Measurements from ENCODE around the gene TSPAN18.

TSPAN18 gene

GRCh38 chr11:44957776-44958564, 231.2 kb downstream of the TSPAN18 start:
- no peak for DNase-seq (ENCODE audit: low spot score)

DNA sequence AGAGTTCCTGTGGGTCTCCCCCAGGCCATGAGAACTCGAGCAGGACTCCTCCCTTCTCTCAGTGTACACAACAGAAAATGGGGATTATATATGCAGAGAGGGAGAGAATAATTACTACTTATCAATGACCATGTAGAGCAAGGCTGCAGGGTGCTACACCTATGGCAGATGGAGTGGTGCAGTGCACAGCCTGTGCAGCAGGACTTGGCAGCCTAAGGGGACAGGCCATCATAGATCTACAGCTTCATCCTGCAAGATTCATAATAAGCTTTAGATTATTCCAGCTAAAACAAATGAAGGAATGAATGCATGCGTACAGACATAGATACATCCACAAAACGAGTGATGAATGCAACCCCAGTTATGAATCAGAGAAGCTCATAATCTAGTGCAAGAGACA, 232.3 kb downstream of the TSPAN18 start:
- DNase-seq (ENCODE audit: low spot score) = no peak

DNA sequence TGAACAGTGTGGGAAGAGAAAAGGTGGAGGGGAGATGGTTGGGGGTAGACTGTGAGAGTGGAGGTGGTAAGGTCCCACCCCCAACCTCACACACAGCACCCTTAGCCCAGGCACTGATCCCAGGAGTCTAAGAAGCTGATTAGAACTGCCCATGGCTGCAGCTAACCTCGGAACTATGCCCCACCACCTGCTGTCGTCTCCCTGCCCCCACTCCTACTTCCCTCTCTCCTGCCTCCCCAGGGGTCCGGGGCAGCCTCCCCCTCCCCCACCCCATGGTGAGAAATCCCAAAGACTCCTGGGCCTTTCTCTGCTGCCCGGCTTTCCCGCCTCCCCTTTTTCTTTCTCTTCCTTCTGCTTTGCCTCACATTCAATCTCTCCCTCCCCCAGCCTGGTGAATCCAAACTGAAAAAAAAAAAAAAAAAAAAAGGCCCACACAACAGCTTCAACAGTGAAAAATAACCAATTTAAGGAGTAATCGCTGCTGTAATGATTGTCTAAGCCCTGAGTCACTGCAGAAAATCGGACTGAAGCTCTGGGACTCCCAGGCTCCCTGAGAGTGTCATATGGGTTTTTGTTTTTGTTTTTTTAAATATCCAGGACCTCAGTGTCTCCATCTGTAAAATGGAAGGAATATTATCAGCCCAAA, 233.6 kb downstream of the TSPAN18 start:
- no peak for DNase-seq (ENCODE audit: low spot score)

DNA sequence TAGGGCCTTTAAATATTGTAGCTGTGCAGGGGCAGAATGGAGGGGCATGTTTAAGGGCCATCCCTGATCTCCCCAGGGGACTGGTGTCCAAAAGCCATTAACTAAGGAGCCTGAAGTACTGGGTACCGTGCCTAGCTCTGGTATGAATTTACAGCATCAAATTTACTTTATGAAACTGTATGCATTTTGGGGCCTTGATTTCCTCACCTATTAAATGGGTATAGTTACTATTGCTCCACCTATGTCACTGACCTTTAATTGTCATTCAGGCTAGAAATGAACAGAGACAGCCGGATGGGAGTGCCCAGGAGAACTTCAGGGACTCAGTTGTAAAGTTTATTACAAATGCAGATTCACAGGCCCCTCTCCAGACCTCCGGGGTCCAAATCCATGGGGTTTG, 235.7 kb downstream of the TSPAN18 start:
- DNase-seq (ENCODE audit: low spot score) = no peak

DNA sequence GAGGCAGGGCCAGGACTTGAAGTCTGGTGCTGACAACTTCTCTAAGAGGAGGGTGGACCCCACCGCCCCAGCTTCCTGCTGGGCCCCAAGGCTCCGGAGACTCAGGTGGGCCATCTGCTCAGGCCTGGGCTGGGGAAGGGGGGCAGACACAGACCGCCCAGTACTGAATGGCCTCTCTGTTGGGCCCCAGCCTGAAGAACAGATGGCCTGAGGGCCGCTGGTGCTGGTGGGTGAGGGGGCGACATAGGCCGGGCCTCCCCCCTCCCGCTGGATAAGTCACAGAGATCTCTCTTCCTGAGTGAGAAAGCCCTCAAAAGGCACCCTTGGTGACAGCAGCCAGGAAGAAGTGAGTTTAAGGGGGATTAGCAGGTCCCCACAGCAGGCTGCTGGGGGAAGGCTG, 236.4 kb downstream of the TSPAN18 start:
- no peak for DNase-seq (ENCODE audit: low spot score)

DNA sequence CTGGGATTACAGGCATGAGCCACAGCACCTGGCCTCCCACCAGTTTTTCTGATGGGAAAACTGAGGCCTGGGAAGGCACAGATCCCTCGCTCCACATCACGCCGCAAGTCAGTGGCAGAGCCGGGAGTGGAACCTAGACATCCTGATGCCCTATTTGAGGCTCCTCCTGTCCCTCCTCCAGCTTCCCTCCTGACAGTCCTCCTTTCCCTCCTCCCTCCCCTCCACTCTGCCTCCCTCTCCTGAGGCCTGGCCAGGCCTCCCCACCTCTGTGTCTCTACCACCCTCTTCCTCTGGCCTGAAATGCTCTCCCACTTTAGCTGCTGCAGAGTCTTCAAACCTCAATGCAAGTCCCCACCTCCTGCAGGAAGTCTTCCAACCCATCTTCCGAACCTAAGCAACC, 237.2 kb downstream of the TSPAN18 start:
- DNase-seq (ENCODE audit: low spot score) = no peak

- no peak for DNase-seq (ENCODE audit: low spot score)
Observed at GRCh38 chr11:44964526-44965209, 237.9 kb downstream of the TSPAN18 start.

DNA sequence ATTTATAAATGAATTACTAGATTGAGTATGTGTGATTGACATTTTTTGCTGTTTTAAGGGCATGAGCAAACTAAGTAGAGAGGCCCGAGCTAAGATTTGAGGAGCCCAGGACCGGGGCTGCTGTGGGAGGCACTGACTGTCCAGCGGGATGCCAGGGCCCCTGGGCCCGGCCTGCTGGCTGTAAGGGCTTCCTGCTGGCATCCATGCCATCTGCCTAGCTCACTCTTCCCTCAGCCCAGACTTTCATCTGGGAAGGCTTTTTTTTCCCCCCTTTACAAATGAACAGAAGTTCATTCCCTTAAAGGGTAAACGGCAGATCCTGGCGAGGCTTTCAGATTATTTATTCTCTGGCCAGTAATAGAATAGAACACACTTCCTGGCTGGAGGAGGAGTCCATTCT, 239.9 kb downstream of the TSPAN18 start:
- DNase-seq (ENCODE audit: low spot score) = no peak

DNA sequence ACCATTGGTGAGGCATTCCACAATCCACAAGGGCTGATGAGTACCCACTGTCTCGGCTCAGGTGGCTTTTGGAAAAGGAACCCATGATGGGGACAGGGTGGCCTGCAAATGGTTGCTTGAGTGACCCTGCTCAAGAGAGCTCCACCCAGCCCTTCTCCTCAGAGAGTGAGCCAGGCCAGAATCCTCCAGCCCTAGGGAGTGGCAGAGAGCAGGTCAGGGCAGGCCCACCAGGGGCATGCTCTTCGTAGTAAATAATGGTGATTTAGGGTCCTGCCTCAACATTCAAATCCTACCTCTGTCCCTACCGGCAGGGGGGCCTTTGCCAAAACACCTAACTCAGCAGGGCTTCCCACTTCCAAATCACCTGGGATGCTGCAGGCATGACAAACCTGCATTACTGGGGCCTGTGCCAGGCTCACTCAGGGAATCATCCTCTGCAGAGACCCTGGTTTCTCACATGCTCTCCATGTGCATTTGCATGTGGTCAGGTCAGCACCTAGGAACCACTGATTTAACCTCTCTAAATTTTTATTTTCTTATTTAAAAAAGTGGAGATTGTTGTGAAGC, 241.3 kb downstream of the TSPAN18 start:
- no peak for DNase-seq (ENCODE audit: low spot score)

DNA sequence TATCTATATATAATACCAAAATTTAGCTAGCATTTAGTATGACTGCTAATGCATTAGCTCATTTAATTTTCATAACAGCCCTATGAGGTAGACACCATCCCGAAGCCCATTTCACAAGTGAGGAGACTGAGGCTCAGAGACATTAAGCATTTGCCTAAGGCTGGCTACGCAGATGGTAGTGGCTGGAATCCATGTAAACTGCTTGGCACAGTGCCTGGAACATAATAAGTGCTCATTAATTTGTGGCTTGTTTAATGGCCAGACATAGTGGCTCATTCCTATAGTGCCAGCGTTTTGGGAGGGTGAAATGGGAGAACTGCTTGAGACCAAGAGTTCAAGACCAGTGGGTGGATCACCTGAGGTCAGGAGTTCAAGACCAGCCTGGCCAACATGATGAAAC, 241.7 kb downstream of the TSPAN18 start:
- no peak for DNase-seq (ENCODE audit: low spot score)

DNA sequence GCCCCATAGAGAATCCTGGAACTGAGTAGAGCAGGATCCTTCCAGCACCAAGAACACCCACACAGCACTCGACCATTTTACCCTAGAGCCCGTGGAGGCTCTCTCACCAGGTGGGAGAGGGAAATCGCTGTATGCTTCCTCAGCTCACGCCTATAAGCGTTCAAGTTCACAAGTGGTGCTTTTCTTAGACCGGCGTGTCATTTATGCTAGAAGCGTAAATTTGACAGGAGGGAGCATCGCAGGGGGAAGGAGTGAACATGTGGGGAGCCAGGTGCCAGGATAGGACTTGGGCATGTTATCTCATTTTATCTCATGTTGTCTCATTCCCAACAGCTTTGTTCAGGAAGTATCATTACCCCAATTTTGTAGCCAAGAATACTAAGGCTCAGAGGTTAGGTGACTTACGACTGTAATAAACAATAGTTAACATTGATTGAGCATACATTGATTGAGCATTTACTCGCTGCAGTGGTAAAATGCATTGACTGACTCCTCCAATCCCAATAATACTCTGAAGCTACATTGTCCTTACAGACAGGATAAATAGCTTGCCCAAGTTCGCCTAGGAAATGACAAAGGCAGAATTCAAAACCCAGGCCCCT, 243.0 kb downstream of the TSPAN18 start:
- DNase-seq (ENCODE audit: low spot score) = no peak

- DNase-seq (ENCODE audit: low spot score) = no peak
Observed at GRCh38 chr11:44970293-44970692, 243.5 kb downstream of the TSPAN18 start.

GRCh38 chr11:44971185-44971584, 244.4 kb downstream of the TSPAN18 start:
- no peak for DNase-seq (ENCODE audit: low spot score)

GRCh38 chr11:44972746-44973435, 246.1 kb downstream of the TSPAN18 start:
- no peak for DNase-seq (ENCODE audit: low spot score)

DNA sequence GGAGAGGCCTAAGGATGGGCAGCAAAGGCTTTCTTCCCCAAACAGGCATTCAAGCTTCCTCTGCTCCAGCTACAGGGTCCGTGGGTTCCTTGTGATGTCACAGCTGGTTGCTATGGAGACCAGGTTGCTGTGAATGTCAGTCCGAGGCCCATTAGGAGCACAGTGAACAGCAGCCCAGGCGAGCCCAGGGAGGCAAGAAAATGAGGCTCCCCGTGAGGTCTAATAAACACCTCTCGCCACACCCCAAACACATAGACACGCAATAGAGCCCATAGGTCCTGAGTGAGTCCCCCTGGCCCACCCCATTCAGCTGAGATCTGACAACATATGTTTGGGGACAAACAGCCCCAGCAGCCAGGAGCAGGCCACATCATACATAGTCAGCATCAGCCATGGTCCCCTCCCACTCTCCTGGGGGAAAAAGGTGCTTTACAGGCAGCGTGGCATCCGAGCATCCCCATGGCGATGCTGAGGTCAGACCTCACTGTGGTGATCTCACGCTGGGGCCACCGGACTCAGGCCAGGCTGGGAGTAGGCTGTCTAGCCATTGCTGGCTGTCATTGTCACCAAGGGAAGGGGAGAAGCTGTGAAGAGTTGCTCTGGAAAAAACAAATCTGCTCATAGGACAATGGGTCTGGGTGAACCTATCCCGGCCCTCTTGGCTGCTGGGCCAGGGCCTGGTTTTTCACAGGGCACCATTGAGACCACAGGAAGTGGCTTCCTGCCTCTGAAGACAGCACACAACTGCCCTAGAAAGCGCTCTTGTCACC, 247.1 kb downstream of the TSPAN18 start:
- DNase-seq (ENCODE audit: low spot score) = no peak

DNA sequence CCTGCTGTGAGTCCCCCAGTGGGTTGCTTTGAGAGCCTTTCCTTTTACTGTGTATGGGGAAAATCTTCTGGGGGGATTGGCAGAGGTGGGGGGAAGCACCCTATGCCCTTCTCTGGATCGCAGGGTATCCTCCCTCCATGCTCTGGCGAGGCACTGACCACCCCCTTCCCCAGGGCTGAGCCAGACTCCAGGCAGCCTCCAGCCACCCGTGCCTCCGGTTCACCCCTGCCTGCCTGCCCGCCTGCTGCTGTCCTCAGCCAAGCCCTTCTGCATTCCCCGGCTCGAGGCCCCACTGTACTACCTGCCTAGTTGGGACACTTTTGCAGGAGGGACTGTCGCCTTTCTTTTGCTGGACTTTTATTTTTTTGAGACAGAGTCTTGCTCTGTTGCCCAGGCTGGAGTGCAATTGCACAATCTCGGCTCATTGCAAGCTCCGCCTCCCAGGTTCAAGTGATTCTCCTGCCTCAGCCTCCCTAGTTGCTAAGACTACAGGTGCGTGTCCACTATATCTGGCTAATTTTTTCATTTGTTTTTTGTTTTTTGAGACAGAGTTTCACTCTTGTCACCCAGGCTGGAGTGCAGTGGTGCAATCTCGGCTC, 247.7 kb downstream of the TSPAN18 start:
- no peak for DNase-seq (ENCODE audit: low spot score)

- DNase-seq (ENCODE audit: low spot score) = no peak
Observed at GRCh38 chr11:44976576-44976975, 249.8 kb downstream of the TSPAN18 start.

- no peak for DNase-seq (ENCODE audit: low spot score)
Observed at GRCh38 chr11:44977493-44977984, 250.8 kb downstream of the TSPAN18 start.

GRCh38 chr11:44978274-44978960, 251.7 kb downstream of the TSPAN18 start:
- DNase-seq (ENCODE audit: low spot score) = no peak

GRCh38 chr11:44978961-44979331, 252.2 kb downstream of the TSPAN18 start:
- no peak for DNase-seq (ENCODE audit: low spot score)

Measured in kidney capillary endothelial cell (primary cell).